Upper lobe of left lung (tissue), 4 donors: ENCODE measurements around the gene IRF2BP1.
"Not testable (repeated sequence)": the region's sequence is repeated elsewhere in the genome, so short reads cannot be mapped to it uniquely, and the experiment has no call there.

Experiments
- EP300 ChIP-seq, 4 donors: sonication (generic); formaldehyde crosslinking; IDR thresholded peaks; one replicate each; pipeline ENCODE4 v1.5.1; 2017; ENCODE audit warnings: antibody characterized with exemption in 4 of 4, control low read depth in 2 of 4
- POLR2A ChIP-seq, 4 donors: fragments of 450-650 bp; IDR thresholded peaks; one replicate each; pipeline ENCODE4 v1.5.1; 2016 to 2017; ENCODE audit warnings: antibody characterized with exemption in 4 of 4, mild to moderate bottlenecking in 2 of 4
- TF ChIP-seq, protein P1 (sequence below), 6 experiments: fragments of 450-650 bp in 4 of 6; fragments of 200-600 bp in 2 of 6; sonication (generic) in 2 of 6; IDR thresholded peaks; one replicate each; pipeline ENCODE4 v1.5.1; 2016 to 2019; ENCODE audit warnings: antibody characterized with exemption in 6 of 6

GRCh38 chr19:45867241-45867640 lies 18.7 kb downstream of the IRF2BP1 start:
- TF ChIP-seq, protein P1, sequence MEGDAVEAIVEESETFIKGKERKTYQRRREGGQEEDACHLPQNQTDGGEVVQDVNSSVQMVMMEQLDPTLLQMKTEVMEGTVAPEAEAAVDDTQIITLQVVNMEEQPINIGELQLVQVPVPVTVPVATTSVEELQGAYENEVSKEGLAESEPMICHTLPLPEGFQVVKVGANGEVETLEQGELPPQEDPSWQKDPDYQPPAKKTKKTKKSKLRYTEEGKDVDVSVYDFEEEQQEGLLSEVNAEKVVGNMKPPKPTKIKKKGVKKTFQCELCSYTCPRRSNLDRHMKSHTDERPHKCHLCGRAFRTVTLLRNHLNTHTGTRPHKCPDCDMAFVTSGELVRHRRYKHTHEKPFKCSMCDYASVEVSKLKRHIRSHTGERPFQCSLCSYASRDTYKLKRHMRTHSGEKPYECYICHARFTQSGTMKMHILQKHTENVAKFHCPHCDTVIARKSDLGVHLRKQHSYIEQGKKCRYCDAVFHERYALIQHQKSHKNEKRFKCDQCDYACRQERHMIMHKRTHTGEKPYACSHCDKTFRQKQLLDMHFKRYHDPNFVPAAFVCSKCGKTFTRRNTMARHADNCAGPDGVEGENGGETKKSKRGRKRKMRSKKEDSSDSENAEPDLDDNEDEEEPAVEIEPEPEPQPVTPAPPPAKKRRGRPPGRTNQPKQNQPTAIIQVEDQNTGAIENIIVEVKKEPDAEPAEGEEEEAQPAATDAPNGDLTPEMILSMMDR (IDR thresholded peaks at IDR 0.05) = not testable (repeated sequence)
- TF ChIP-seq POLR2A, EP300 (IDR thresholded peaks at IDR 0.05): not testable (repeated sequence)
